ENCODE measurements around the gene KAZALD1.

The KAZALD1 gene

DNA sequence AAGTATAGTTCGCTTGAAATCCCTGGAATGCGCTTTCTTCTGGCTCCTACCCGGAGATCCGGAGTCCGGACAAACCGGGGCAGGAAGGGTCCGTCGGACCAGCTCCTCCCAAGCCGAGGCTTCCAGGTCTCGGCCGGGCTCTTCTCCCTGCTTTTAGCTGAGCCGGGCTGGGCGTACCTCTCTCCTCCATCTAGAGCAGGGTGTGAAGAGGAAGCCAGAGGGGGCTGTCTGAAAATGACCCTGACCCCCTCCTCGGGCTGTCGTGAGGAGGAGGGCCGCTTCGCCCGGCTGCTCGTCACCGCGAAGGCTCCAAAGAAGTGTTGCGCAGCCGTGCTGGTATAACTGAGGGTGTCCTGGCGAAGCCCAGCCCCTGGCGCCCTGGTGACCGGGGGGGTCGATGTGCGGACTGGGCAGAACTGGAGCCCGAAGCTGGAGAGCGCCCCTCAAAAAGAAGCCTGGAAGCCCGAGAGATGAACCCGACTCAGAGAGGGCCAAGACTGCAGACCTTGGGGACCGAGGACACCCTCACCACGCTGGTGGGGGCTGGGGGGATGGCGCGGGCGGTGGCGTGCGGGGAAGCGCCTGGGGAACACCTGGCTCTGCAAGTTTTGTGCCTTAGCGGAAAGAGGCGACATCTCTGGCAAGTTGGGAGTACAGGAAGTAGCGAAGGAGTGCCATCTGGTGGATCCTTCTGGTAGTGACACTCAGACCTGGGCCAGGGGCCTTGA is 5.7 kb downstream of the KAZALD1 start:
- peak; percentile 61 for DNase-seq

DNA sequence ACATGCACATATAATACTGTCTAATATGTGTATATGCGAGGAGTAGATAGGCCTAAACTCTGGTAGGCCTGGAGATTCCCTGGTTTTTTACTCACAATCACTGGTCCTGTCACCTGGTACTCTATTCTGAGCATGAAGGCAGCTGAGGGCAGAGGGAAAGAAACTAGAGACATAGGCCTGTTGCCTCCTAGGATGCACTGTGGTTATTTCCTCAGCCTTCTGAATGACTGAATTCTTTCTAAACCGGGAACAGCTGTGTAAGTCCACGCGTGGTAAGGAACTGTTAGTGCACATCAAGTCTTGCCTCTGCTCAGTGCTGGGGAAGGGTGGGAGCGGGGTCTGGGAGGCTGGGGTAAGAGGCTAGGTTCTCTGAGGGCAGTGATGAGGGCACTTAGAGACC is 7.7 kb downstream of the KAZALD1 start:
- DNase-seq, result no peak

DNA sequence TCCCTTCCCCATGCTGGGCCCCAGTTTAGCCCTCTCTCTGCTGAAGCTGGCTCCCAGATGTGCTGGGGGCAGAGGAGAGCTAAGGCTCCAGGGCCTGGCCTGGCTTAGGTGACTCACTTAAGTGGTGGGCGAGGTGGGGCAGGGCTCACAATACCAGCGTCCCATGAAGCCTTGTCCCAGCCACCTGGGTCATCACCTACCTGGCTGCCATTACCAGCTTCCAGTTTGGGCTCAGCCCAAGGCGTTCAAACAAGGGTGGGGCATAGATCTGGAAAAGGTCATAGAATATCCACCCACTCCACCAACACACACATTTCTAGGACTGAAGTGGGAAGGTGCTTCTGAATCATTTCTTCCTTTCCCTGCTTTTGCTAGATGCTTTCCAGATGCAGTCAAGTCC is 8.3 kb downstream of the KAZALD1 start:
- no peak for DNase-seq

DNA sequence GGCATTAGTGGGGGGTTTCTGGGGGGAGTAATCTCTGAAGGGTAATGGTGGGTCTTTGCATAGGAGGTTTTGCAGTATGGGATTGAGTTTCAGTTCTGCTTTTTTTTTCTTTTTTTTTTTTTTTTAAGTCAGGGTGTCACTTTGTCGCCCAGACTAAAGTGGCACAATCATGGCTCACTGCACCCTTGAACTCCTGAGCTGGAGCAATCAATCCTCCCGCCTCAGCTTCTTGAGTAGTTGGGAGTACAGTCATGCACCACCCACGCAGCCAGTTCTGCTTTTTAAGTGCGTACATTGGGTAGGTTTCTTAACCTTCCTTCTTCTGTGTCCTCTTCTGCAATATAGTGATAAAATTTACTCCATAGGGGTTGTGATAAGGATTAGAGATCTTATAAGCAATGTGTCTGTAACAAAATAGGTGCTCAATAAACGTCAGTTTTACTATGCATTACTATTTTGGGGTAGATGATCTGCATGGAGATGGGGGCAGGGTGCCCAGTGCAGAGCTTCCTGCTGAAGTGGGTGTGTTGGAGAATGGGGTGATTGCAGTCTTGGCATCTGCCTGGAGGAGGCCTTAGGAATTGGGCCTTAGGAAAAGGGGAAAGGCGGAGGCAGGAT is 9.6 kb downstream of the KAZALD1 start:
- DNase-seq, result peak; percentile 97

DNA sequence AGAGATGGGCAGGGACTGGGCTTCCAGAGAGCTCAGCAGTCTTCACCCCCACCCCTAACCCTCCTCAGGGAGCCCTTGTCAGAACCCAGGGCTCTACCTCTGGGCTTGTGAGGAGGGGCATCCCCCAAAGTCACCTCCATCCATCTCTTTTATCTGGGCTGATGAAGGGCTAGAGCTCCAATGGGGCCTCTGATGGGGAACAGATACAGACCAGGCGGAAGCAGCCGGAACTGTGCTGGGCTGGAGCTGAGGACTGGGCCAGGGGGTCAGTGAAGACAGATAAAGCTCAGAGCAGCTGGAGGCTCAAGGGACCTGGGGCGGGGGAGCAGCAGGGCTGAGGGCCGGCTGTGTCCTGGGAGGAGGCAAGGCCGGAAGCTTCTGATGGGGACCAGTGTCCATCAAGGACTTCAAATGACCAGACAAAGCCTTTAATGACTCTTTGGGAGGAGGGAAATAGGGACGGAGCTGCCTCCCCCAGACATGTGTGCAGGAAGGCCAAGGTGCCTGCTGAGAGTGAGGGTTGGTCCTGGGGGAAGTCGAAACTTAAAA is 10.2 kb downstream of the KAZALD1 start:
- no peak for DNase-seq

DNA sequence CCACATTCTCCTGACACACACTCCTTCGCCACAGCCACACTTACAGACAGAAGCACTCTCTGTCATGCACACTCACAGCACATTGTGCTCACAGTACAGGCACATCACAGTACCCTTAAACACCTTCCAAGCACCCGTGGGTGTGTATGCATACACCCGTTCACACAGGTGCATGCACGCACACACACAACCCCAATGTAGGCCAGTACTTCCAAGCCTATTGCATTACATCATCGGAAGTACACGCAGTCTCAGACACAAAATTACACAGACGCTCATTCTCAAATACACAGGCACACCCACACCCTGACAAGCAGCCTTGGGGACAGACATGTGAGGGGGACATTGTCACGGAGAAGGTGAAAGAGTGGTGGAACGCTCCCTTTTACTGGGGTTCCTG is 11.1 kb downstream of the KAZALD1 start:
- DNase-seq, result no peak

DNA sequence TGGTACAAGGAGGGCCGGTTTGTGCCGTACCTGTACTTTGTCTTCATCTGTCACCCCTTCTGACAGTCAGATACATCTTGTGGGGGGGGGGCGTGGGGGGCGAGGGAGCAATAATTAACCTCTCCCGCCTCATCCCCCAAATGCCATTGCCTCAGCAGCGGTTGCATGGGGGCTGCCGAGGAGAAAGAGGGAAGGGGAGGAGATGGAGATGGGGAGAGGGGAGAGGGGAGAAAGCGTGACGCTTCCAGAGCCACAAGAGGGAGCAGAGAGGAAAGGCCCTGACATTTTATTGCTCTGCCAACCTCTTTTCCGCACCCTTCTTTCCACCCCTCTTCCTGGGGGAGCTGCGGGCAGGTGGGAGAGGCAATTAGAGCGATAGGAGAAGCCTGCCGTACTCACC is 11.8 kb downstream of the KAZALD1 start:
- no peak for DNase-seq

DNA sequence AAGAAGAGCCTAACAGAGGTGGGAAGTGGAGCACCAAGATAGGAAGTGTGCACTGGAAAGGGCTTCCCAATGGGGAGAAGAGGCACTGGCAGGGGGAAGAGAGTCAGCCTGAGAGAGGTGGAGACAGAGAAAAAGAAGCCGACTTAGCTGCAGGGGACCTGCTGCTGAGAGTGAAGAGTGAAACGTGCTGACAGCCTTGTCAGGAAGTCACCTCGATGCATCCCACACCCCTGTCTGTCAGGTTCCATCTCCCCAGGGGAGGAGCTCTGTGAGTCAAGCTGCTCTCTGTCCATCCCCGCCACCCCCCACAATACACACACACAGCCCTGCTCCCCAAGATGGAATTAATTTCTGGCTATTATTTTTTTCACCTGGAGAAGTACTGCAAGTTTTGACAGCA is 14.0 kb downstream of the KAZALD1 start:
- DNase-seq, result no peak

DNA sequence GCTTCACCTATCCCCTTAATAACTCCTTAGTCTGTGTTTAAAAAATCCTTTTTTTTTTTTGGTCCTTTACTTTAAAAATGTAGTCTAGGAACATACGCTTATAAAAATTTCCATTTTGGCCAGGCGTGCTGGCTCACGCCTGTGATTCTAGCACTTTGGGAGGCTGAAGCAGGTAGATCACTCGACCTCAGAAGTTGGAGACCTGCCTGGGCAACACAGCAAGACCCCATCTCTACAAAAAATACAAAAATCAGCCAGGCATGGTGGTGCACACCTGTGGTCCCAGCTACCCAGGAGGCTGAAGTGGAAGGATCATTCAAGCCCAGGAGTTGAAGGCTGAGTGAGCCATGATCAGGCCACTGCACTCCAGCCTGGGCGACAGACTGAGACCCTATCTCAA is 14.8 kb downstream of the KAZALD1 start:
- DNase-seq, result no peak

DNA sequence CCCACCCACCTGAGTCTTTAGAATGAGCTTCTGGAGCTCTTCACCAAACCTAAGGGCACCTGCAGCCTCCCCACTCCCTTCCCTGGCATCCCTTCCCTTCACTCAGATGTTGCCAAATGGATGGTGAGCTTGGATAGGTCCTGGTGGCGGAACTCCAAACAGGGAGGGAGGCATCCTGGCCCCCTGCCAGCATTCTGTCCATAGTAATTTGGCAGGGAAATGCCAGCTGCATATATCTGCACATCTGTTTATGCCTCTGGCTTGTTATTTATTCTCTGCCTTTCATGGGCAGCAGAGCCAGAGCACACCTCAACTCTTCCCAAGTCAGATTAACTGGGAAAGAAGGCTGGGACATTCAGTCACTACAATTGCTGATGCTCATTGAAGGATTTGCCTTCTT is 18.1 kb downstream of the KAZALD1 start:
- no peak for DNase-seq

DNA sequence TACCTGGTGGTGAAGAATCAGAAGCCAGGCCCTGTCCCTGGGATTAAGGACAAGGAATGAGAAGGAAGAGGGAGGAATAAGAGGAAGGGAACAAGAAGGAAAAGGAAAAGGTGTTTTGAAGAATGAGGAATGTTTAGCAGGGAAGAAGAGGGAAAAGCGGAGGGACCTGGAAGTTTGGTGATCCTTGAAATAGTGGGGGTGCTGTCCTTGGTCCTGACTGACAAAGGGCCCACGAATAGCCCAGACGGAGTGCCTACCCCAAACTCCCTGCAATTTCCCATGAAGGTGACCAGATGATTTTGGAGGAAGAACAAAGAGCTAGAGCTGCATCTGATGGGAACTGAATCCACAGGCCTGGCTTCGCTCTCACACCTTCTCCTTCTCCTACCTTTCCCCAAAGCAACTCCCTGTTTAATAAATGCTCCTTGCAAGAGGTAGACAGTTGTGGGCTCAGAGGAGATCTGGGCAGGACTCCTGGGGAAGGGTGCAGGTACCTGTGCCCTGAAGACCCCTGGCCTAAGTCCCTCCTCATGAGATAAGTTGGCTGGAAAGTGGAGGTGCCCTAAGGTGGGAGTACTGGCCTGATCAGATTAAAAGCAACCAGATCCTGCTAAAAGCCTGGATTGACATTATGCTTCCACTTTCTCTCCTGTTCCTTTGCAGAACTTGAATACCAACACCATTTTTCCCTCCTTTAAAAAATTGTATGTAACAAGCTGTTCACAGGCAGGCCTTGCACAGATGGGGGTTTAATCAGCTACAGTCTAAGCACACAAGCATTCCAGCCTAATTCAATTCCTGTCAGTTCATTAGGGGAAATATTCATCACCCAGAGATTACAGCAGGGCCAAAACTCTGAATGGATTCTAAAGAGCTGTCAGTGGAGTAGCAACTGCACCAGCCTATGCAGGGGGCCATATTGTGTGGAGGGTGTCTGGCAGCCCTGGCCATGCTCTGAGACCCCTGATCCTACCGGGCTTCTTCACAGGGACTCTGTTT is 19.4 kb downstream of the KAZALD1 start:
- no peak for DNase-seq

DNA sequence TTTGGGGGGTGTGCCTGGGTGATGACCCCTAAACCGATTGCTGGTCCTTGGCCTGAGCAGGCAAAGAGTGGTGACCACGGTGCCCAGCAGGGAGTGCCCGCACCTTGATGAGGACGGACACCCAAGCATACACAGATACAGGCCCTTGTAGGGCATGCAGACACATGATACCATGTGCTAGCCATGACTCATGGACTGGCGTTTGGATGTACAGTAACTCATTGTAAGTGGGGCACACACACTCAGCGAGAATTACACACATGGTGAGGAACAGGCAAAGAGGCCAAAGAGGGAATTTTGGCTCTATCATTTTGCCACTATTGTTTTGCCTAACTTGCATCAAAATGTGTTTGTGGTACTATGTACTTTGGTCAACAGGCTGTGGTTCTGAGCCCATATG is 24.1 kb downstream of the KAZALD1 start:
- no peak for DNase-seq

DNA sequence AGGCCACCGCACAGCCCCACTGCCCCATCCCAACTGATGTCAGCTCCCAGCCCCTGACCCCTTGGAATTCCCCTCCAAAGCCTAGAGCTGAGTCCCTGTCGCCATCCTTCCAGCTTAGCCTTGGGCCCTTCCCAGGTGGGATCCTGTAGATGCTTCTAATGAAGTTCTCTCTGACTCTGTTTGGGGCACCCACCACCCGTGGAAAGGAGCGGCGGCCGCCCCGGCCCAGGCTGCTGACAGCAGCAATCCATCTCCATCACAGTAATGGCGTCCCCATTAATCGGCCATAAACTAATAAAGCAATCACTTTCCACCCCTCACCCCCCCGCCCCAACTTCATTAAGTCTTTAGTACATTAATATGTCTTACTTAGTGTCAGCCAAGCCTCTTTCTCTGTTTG is 25.6 kb downstream of the KAZALD1 start:
- DNase-seq, result no peak

DNA sequence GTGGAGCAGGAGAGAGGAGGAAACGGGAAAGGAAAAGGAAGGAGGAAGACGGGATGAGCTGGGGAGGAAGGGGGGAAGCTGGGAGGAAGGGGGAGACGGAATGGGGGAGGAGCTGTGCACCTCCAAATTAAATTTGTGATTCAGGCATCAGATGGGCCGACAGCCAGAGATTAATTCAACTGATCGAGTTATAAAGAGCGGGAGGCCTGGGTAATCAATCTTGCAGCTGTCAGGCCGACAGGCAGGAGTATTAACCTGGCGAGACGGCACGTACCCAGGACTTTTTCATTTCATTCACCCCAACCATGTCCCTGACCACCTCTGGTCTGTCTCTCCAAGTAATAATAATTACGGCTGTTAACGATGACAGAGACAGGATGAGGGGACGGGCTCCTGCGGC is 26.2 kb downstream of the KAZALD1 start:
- no peak for DNase-seq

DNA sequence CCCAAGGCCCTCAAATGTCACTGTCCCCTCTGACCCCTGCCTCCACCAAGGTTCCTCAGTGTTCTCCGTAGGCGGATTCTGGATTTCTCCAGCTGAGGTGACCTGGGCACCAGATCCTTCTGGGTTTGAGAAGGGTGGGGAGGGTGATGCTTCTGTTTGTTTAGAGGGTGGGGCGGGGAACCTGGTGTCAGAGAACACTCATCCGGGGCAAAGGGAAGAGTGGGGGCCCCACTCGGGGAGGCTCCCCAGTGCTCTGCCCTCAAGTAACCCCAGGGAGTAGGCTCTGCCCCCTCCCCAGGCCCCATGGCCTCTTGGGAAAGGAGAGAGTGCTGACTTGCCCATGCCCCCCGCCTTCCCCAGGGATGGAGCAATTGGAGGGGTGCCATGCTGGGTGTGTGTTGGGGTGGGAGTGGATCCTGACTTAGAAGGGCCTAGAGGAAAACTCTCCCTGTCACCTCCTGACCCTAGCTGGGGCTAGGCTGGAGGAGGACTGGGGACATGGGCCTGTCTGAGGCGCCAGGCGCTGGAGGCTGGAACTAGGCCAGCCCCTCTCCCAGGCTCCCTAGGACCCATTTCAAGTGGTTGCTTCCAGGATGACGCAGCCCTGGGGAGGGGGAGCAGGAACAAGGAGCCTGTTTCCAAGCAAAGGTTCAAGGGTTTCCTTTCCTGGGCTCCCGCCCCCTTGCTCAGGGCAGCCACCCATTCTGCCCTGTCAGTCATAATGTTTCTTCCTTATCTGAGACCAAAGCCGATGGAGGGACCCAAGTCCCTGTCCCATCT is 27.9 kb downstream of the KAZALD1 start:
- no peak for DNase-seq

DNA sequence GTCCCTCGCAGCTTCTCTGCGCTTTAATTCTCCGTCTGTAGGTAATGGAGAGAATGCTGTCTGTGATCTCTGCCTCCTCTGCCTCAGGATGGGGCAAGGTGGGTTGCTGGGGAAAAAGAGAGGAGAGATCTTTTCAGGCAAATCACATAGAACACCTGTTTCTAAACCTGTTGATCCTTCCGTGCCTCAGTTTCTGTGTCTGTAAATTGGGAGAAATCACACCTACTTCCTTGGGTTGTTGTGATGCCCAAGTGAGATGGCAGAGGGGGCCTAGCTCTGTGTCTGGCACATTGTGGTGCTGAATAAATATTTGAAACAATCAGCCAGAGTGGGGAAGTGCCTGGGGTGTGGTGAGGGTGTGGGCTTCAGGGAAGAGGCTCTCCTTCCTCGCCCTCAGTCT is 28.8 kb downstream of the KAZALD1 start:
- no peak for DNase-seq

DNA sequence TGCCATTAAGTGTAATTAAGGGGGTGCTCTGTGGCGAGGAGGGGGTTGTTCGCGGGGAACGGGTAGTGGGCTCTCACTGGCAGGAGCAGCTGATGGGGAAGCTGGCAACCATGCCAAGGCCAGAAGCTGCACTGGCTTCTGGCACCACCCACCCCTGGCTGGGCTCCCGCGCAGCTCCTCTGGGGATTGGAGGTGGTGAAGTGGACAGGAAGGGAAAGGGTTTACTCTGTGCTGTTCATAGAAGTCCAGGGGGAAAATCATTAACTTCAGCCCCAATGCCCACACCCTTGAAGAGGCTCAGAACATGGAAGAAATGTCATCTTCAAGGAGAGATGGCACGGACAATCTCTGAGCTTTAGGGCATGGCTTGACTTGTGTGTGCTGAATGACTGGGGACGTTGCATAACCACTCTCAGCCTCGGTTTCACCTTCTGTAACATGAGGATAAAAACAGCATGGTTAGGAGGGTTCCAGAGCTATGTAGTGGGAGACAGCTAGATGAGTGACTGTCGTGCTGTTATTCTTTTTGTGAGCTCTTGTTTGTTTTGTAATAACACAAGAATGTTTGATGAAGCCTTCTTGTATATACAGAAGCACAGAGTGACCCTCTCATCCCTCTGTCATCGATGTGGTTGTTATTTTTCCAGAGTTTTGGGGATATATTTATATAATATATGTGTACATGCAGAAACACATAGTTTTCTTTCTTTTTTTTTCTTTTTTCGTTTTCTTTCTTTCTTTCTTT is 29.9 kb downstream of the KAZALD1 start:
- no peak for DNase-seq

DNA sequence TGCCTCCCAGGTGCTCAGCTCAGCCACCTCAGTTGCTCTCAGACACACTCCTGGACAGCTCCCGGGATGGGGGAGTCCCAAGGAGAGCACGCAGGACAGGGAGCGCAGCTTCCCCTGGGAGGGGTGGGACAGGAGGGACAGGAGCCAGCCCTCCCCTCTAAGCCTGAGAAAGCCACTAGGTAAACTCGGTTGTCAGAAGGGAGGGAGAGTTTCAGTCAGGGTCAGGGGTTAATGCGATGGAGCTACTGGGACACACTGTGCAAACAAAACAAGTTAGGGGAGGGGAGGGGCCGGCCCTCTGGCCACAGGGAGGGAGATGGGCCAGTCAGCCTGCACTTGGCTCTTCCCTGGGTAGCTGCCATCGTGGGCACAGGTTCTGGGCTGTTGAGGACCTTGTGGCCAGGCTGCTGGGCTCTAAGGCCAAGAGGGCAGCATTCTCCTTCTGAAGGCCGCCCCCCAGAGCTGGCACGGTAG is 31.1 kb downstream of the KAZALD1 start:
- no peak for DNase-seq

DNA sequence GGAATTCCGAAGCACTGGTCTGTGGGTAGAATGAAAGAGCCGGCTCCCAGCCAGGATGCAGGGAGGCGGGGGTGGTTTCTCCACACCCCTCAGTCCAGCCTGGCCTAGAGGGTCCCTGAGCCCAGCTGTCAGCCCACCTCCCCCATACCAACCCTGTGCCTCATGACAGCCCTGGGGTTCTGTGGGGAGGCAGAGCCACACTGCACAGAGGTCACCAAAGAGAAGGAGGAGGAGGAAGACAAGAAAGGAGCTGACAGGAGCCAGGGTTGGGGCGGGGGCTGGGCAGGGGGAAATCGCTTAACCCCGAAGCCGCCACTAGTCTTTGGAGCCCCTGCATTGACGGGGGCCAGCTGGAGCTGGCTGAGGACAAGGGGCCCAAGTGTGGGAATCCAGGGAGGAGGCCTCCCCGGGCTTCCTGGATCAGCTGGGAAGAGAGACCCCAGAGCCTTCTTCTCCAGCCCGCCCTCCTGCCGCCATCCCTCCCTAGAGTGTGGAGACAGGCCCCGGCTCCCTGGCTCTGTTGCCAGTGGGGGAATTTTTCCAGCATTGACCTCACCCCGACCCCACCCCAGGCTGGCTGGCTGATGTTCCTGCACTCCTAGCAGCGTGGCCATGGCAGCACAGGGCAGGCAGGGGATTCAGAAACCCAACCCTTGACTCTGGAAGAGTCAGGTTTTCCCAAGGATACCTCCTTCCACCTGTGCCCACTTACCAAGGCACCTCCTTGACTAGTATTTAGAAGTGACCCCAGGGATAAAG is 32.5 kb downstream of the KAZALD1 start:
- no peak for DNase-seq

DNA sequence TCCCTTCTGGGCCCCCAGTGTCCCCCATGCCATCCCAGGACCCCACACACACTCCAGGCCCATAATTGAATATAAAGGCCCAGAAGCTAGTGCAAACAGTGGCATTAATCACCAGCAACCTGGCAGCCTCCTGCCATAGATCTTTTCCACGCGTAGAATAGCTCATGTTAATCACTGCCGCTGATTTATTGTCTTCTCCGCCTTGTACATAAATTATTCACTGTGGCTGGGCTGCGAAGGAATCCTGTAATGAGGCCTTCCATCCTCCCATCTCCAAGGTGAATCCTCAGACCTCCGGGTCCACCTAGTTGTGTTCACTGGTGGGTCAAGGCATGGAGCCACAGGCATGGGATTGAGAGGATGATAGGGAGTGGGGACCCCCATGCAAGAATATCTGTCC is 33.2 kb downstream of the KAZALD1 start:
- no peak for DNase-seq
